AG09309 (cell line): ENCODE measurements around the gene NFATC2.

Source experiments
- DNase-seq: peaks from one replicate; pipeline ENCODE4 v3.0.0-alpha.2; 2010; ENCODE audit warnings: low read depth
- H3K4me3 ChIP-seq: 2 replicates; pipeline ENCODE4 v1.5.1; 2011; ENCODE audit warnings: mild to moderate bottlenecking, low read depth, low read length, moderate library complexity; ENCODE audit not compliant: control insufficient read depth
- TF ChIP-seq, protein P1 (sequence below): IDR thresholded peaks from 2 replicates; pipeline ENCODE4 v1.5.1; 2011; ENCODE audit warnings: mild to moderate bottlenecking, low read depth, low read length, inconsistent platforms; ENCODE audit not compliant: insufficient read depth, control insufficient read depth; ENCODE audit errors: missing control alignments

Gene NFATC2

DNA sequence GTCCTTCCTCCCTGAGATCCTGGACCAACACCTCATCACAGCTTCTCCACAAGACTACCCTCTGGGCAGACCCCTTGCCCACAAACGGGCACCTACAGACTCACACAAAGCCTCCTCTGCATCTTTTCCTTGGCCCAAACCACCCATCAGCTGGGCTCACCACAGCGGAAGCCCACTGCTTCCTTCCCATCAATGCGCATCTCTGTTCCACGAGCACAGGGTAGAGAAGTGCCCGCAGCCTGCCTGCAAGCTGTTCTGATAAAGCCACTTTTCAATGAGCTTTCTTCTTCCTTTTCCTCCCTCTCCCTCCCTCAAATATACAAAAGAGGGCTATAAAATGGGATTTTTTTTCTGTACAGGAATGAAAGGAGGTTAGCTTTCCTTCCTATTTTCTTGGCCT is 111.2 kb downstream of the NFATC2 start:
- DNase-seq = no peak
- no peak overlapping the region for H3K4me3 ChIP-seq
- TF ChIP-seq, protein P1, sequence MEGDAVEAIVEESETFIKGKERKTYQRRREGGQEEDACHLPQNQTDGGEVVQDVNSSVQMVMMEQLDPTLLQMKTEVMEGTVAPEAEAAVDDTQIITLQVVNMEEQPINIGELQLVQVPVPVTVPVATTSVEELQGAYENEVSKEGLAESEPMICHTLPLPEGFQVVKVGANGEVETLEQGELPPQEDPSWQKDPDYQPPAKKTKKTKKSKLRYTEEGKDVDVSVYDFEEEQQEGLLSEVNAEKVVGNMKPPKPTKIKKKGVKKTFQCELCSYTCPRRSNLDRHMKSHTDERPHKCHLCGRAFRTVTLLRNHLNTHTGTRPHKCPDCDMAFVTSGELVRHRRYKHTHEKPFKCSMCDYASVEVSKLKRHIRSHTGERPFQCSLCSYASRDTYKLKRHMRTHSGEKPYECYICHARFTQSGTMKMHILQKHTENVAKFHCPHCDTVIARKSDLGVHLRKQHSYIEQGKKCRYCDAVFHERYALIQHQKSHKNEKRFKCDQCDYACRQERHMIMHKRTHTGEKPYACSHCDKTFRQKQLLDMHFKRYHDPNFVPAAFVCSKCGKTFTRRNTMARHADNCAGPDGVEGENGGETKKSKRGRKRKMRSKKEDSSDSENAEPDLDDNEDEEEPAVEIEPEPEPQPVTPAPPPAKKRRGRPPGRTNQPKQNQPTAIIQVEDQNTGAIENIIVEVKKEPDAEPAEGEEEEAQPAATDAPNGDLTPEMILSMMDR = no peak

DNA sequence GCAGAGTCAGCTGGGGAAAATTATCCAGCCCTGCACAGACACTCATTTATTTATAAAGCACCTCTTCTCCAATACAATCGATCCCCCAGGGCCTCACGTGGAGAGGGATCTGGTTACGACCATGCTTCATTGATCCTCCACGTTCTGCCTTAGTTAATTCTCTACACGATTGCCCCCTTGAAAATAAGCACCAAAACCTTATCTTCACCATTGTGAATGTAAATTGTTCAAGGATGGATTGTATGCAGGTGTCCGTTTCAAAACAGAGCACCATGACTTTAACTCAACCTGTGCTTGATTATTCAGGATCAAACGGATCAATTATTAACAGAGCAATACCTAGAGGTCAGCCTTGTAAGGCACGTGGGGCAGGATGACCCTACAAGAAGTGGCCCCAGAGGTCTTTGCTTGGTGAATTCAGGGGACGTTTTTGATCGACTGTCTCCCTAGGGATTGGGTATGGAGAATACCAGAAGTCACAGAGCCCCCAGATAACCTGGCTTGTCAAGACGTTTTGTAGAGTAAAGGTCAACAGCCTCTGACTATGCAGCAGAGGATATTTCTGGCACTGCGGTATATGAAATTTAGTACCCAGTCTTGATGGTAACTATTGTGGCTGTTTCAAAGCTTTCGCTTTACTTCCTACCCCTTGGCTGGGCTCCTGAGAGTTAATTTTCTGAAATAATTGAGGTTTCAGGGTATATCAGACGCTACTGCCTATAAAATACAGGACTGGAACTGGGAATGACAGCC is 112.1 kb downstream of the NFATC2 start:
- no peak for DNase-seq
- TF ChIP-seq, protein P1 = no peak
- no peak overlapping the region for H3K4me3 ChIP-seq

DNA sequence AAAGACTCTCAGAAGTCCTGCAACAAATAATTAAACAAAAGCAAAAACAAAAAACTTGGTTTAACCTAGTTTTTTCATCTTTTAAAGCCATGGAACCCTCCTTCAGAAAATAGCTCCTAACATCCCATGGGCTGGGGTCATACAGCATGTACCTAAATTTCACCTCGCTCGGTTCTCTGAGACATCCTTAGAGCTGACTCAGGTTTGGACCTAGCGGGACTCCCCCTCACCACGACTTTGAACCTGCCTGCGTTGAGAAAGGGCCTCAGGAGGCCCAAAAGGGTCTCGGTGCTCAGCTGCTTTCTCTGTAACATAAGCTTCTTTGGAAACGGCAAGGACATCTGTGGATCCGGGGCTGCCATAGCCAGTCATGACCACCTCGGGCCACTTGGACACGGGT is 112.8 kb downstream of the NFATC2 start:
- TF ChIP-seq, protein P1 = no peak
- no peak overlapping the region for H3K4me3 ChIP-seq
- DNase-seq = no peak

DNA sequence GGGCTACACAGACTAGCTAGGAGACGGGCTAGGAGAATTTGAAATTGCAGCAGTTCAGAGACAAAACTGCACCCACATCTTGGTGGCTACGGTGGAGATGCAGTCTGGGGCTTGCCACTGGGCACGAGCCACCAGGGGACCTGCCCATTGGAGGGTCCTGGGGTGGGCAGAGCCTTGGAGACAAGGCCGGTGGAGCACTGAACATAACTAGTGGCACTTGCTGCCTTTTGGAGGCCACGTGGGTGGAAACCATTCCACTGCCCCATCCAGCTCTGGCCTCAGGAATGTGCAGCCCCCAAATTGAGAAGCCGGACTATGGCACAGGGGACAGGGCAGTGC is 113.4 kb downstream of the NFATC2 start:
- TF ChIP-seq, protein P1 = no peak
- H3K4me3 ChIP-seq = no peak overlapping the region
- DNase-seq = no peak

DNA sequence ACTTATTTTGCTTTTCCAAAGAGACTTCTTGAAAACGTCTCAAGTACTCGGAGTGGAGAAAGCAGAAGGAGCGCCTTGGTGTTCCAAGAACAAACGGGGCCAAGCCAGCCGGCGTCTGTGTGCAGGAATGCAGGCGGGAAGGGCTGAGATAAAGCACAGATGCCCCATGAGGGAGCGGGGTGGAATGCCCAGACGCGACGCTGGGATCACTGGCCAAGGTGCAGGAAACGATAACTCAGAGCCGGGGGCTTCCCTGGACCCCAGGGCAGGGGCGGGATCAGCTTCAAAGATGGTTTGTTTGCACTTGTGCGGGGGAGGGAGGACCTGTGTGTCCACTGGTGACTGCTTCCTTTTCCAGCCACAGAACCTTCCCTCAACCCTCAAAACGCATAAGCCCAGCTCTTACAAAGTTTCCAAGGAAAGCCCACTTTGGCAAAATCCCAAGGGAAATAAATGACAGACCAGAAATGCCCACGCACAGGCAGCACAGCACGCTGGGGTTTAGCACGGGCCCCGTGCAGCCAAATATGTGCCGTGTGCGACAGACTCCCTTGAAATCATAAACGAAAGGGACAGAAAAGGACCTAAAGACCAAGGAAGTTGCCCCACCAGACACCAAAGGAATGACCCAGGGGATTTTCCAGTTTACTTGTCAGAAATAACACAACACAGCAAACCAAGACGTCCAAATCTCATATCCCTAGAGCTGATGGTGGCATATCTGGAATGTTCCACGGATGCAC is 113.9 kb downstream of the NFATC2 start:
- H3K4me3 ChIP-seq = no peak overlapping the region
- DNase-seq = no peak
- TF ChIP-seq, protein P1 = no peak

DNA sequence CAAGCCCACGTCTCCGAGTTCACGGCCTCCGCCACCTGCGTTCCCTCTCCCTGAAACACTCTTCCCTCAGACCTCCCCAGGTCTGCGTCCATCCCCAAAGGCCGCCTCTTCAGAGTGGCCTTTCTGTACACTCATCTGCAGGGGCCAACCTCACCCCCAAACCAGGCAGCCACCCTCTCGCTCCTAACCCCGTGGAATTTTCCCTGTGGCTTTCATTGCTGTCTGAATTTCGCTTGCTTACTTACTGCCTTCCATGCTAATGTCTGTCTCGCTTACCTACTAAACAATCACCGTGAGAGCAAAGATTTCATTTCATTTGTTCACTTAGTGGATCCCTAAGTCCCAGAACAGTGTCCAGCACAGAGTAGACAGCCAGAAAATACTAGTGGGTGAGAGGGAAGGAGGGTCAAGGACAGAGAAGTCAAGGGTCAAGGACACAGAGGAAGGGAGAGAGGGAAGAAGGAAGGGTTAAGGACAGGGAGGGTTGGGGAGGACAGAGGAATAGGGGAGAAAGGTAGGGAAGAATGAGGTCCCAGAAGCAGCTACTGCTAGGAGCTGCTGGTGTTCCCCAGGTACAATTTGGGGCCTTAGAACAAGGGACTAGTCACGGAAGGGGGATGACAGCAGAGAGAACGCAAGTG is 114.7 kb downstream of the NFATC2 start:
- DNase-seq = no peak
- TF ChIP-seq, protein P1 = no peak
- H3K4me3 ChIP-seq = no peak overlapping the region
